Keratinocyte (primary cell): ENCODE measurements around the gene E2F1.

Experiments used
- EZH2 ChIP-seq: IDR thresholded peaks from one replicate; pipeline ENCODE4 v1.6.1; 2012; ENCODE audit warnings: inconsistent platforms, mild to moderate bottlenecking, low read length, moderate library complexity
- TF ChIP-seq, protein P1 (sequence below), 3 experiments: IDR thresholded peaks in 1 of 3; conservative IDR thresholded peaks in 1 of 3; optimal IDR thresholded peaks in 1 of 3; 2 replicates in 2 of 3; 3 replicates in 1 of 3; pipeline versions ENCODE3 to v1.5.1; 2011; ENCODE audit warnings: low read length in 3 of 3, mild to moderate bottlenecking in 3 of 3, moderate library complexity in 2 of 3, control low read depth in 1 of 3, inconsistent platforms in 1 of 3; ENCODE audit not compliant: insufficient read depth in 2 of 3; ENCODE audit errors: extremely low read depth in 1 of 3

DNA sequence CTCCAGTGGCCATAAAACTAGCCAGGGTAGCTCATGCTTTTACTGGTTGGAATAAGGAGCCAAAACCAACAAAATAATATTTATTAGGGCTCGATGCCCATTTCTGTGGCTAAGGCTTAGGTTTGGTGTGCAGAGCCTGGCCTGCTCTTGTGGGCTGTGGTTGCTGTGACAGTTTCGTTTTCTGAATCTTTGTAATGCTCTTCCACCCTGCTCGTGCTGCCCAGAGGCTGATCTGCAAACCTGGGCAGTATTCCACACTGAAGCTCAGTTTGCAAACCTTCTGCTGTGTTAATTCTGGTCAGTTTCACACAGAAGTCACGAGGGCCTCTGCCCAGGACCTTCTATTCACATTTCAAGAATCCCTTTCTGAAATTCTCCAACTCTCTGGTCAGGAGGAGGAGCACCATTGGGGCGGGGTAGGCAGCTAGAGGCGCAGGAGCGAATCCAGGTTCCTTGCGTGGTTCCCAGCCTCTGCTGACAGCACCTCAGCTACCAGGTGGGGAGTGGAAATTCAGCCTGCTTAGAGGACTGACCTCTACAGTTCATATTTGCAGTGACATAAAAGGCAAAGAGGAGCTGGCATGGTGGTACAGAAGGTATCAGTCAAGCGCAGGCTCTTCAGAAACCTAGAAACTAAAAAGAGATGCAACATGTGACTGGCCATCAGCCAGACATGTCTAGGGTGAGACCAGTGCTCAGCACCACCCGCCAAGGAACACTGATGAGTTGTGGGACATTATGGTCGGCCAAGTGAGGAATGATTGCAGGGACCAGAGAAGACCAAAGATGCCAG lies 38.4 kb downstream of the E2F1 start:
- TF ChIP-seq, protein P1, sequence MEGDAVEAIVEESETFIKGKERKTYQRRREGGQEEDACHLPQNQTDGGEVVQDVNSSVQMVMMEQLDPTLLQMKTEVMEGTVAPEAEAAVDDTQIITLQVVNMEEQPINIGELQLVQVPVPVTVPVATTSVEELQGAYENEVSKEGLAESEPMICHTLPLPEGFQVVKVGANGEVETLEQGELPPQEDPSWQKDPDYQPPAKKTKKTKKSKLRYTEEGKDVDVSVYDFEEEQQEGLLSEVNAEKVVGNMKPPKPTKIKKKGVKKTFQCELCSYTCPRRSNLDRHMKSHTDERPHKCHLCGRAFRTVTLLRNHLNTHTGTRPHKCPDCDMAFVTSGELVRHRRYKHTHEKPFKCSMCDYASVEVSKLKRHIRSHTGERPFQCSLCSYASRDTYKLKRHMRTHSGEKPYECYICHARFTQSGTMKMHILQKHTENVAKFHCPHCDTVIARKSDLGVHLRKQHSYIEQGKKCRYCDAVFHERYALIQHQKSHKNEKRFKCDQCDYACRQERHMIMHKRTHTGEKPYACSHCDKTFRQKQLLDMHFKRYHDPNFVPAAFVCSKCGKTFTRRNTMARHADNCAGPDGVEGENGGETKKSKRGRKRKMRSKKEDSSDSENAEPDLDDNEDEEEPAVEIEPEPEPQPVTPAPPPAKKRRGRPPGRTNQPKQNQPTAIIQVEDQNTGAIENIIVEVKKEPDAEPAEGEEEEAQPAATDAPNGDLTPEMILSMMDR (optimal IDR thresholded peaks at IDR 0.05 in 1 of 3, IDR thresholded peaks at IDR 0.05 in 1 of 3, conservative IDR thresholded peaks at IDR 0.05 in 1 of 3; ENCODE audit: extremely low read depth in 1 of 3, insufficient read depth in 2 of 3, low read length in 3 of 3): no peak
- TF ChIP-seq EZH2: no peak
